HepG2 (cell line): ENCODE data around the gene PDE6C. TPM values are rescaled to one million over a fixed set of nuclear protein-coding genes. Genes with fewer than 3 reads are reported as not detected.

Experiments
- ATAC-seq: fragments of 200-7000 bp; cut with Tn5 transposase; 3 replicates; pipeline ENCODE4 v1.9.1; 2020; ENCODE audit warnings: mild to moderate bottlenecking, moderate library complexity
- BruUV-seq: library from RNA; stranded (reverse); fragments of 400-500 nt; replicated peaks from 2 replicates; lab custom pipeline; 2021; lab: Mats Ljungman, UMichigan
- CTCF ChIA-PET: fragments of 300-600 bp; formaldehyde crosslinking; extraction: SDS; loops from one replicate; lab custom pipeline; 2021; ENCODE audit warnings: low total read pairs, inconsistent platforms, low intra/inter-chr PET ratio; lab: Yijun Ruan, JAX
- POLR2A ChIA-PET: fragments of 350-600 bp; sonication (Branson Sonifier 250); formaldehyde crosslinking; loops from one replicate; lab custom pipeline; 2020; ENCODE audit warnings: antibody characterized with exemption, inconsistent platforms; lab: Yijun Ruan, JAX
- DNase-seq: peaks from one replicate; pipeline ENCODE4 v3.0.0-alpha.2; 2015; ENCODE audit warnings: low spot score
- FAIRE-seq: peaks from 3 replicates; lab custom pipeline; 2011; peaks lifted over from hg19 to GRCh38; lab: Jason Lieb, UNC
- H2AFZ ChIP-seq: one replicate; pipeline ENCODE4 v1.6.1; 2011; ENCODE audit warnings: low read length, inconsistent platforms
- H3K27ac ChIP-seq: fragments of 300-600 bp; 3 replicates; pipeline ENCODE4 v1.8.0; 2011; ENCODE audit warnings: mixed run types, mild to moderate bottlenecking, mixed read lengths, low read length, inconsistent platforms; ENCODE audit not compliant: insufficient read depth; ENCODE audit errors: extremely low read length
- H3K27me3 ChIP-seq, 2 experiments: fragments of 200-600 bp in 1 of 2; 2 replicates in 1 of 2; 3 replicates in 1 of 2; pipeline versions ENCODE4 v1.6.0 to v1.8.0; 2011; ENCODE audit warnings: low read length in 2 of 2, mild to moderate bottlenecking in 2 of 2, moderate library complexity in 2 of 2, inconsistent platforms in 1 of 2; ENCODE audit not compliant: insufficient read depth in 2 of 2, control insufficient read depth in 1 of 2
- H3K36me3 ChIP-seq, 2 experiments: fragments of 200-600 bp in 1 of 2; replicated peaks in 1 of 2; 2 replicates in 1 of 2; 3 replicates in 1 of 2; pipeline versions ENCODE4 v1.5.1 to v1.8.0; 2011; ENCODE audit warnings: low read length in 2 of 2, inconsistent platforms in 1 of 2; ENCODE audit not compliant: insufficient read depth in 2 of 2, control insufficient read depth in 1 of 2
- H3K4me1 ChIP-seq: 2 replicates; pipeline ENCODE4 v1.5.1; 2012; ENCODE audit warnings: low read length, inconsistent platforms; ENCODE audit not compliant: insufficient read depth
- H3K4me2 ChIP-seq: 2 replicates; pipeline ENCODE4 v1.6.0; 2011; ENCODE audit warnings: low read depth, low read length, inconsistent platforms
- H3K4me3 ChIP-seq, 3 experiments: fragments of 200-600 bp in 1 of 3; sonication (generic), shearing (Covaris generic) in 1 of 3; replicated peaks in 1 of 3; 2 replicates each; pipeline ENCODE4 v1.5.1; 2011 to 2016; ENCODE audit warnings: low read length in 3 of 3, inconsistent platforms in 2 of 3, low read depth in 2 of 3, mild to moderate bottlenecking in 2 of 3, control low read depth in 1 of 3, mixed read lengths in 1 of 3; ENCODE audit not compliant: insufficient read depth in 1 of 3
- H3K79me2 ChIP-seq: one replicate; pipeline ENCODE4 v1.6.1; 2011; ENCODE audit warnings: low read length, inconsistent platforms; ENCODE audit not compliant: insufficient read depth
- H3K9ac ChIP-seq: 2 replicates; pipeline ENCODE4 v1.6.0; 2011; ENCODE audit warnings: mild to moderate bottlenecking, low read depth, low read length, inconsistent platforms; ENCODE audit not compliant: insufficient read depth
- H3K9me3 ChIP-seq: 2 replicates; pipeline ENCODE4 v1.5.1; 2012; ENCODE audit warnings: mild to moderate bottlenecking, low read length
- H4K20me1 ChIP-seq: 2 replicates; pipeline ENCODE4 v1.6.0; 2011; ENCODE audit warnings: inconsistent platforms, mild to moderate bottlenecking, low read length, moderate library complexity; ENCODE audit not compliant: insufficient read depth
- GABPA ChIP-seq, 2 experiments: IDR thresholded peaks; 2 replicates each; pipeline ENCODE4 v1.6.1; 2011 to 2016; ENCODE audit warnings: low read depth in 2 of 2, low read length in 1 of 2, missing biosample characterization in 1 of 2, missing genetic modification characterization in 1 of 2
- MAFF ChIP-seq: IDR thresholded peaks from 2 replicates; pipeline ENCODE4 v1.6.1; 2011; ENCODE audit warnings: low read depth, low read length, improper control_type of control experiment
- MXI1 ChIP-seq: IDR thresholded peaks from 3 replicates; pipeline ENCODE4 v1.6.1; 2012; ENCODE audit warnings: low read depth, low read length, inconsistent platforms, borderline replicate concordance
- NCOA2 ChIP-seq: sonication (generic); formaldehyde crosslinking; IDR thresholded peaks from 2 replicates; pipeline ENCODE4 v1.8.0; 2022; ENCODE audit warnings: inconsistent platforms
- SALL1 ChIP-seq: sonication (generic); formaldehyde crosslinking; IDR thresholded peaks from 2 replicates; pipeline ENCODE4 v1.8.0; 2022; ENCODE audit warnings: mild to moderate bottlenecking, missing genetic modification reagents
- ZNF12 ChIP-seq: sonication (generic); formaldehyde crosslinking; IDR thresholded peaks from 2 replicates; pipeline ENCODE4 v1.5.0; 2020; ENCODE audit warnings: missing genetic modification reagents
- ZNF382 ChIP-seq: sonication (generic); formaldehyde crosslinking; IDR thresholded peaks from 2 replicates; pipeline ENCODE4 v1.5.0; 2020; ENCODE audit warnings: missing genetic modification reagents, mild to moderate bottlenecking, borderline replicate concordance
- WGBS: methylation state at CpG from one replicate; pipeline ENCODE4 v1.1.6; 2017; ENCODE audit warnings: low lambda C conversion rate; 5-methylcytosine and 5-hydroxymethylcytosine counted together
- in situ Hi-C: cut with HindIII; loops from 2 replicates; pipeline ENCODE4 v1.10.0; 2017; ENCODE audit warnings: low pct_unique_long_range_greater_than_20kb; ENCODE audit not compliant: extremely low pct_ligation_motif_present
- intact Hi-C: fragments of 100-400 bp; cut with micrococcal nuclease; formaldehyde crosslinking; loops from one replicate; pipeline ENCODE4 v1.10.0; 2022; ENCODE audit not compliant: unreplicated experiment
- polyA plus RNA-seq, 8 experiments: library from polyadenylated mRNA; depleted of rRNA in 3 of 8; stranded (reverse) in 7 of 8; unstranded in 1 of 8; fragments of >200 nt; fragmentation: Illumina TruSeq in 4 of 8; extraction: Trizol in 4 of 8; gene quantifications; 2 replicates each; pipeline versions ENCODE4 v1.2.1 to v1.2.3, GENCODE V29; 2011 to 2016; ENCODE audit warnings: low read depth in 4 of 8, missing spikeins in 1 of 8, mixed read lengths in 1 of 8; ENCODE audit not compliant: insufficient read depth in 1 of 8
- total RNA-seq, 5 experiments: library from RNA; depleted of rRNA; stranded (reverse); fragments of >200 nt; fragmentation: Illumina TruSeq; extraction: Trizol; gene quantifications; 2 replicates each; pipeline ENCODE4 v1.2.3, GENCODE V29; 2016; ENCODE audit warnings: low read depth in 1 of 5

PDE6C gene
- total and polyA plus RNA-seq, 2 of the 13 experiments (the other 11 are each of a cell fraction or from before 2014, with no cell fraction given): 0.64 TPM; not detected in 1

DNA sequence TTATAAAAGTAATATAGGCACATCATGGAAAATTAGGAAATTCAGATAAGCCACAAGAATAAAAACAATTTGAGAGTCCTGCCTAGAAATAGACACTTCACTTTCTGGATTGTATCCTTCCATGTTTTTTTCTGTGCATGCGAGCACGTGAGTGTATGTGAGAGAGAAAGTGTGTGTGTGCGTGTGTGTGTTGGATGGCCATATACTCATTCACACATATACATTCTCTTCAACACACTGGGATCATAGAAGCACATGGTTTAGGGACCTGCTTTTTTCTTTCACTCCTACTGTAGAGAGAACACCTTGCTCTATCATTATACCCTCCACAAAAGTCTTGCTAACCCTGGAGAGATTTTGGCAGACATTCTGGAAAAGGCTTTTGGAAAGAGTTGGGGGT is 38.4 kb upstream of the PDE6C start:
- no peak overlapping the region for H3K4me2 ChIP-seq
- H3K4me3 ChIP-seq: no peak overlapping the region
- POLR2A ChIA-PET: no interaction called here
- 53% methylated on average over 3 of the region's 3 CpGs for WGBS
- H2AFZ ChIP-seq: no peak overlapping the region
- intact Hi-C loops: no loop called here
- no peaks in the 10 kb centered on the region for H3K79me2 ChIP-seq
- CTCF ChIA-PET: no interaction called here
- DNase-seq: no peak
- H3K9me3 ChIP-seq: no peaks in the 10 kb centered on the region
- no peak overlapping the region for H3K9ac ChIP-seq
- peaks cover 13% of the 10 kb centered on the region for H3K4me1 ChIP-seq
- in situ Hi-C loops: no loop called here
- BruUV-seq: no TSS peak
- no peak for ATAC-seq
- H3K27me3 ChIP-seq: peaks cover 0 to 16% of the 10 kb centered on the region in 2 experiments; a peak in 4 of 5 replicates
- no peaks in the 10 kb centered on the region for H4K20me1 ChIP-seq
- TF ChIP-seq ZNF382 (CRISPR knock-in tag) (no peak), SALL1 (no peak), GABPA (IDR thresholded peaks at IDR 0.05; ENCODE audit: low read depth, low read length) (no peak), GABPA (CRISPR knock-in tag; IDR thresholded peaks at IDR 0.05; ENCODE audit: low read depth) (no peak), ZNF12 (CRISPR knock-in tag) (no peak), MXI1 (no peak)
- H3K36me3 ChIP-seq: no peaks in the 10 kb centered on the region
- H3K27ac ChIP-seq: no peak overlapping the region
- FAIRE-seq: no peak

- Histone ChIP-seq H3K27me3 (peaks cover 0 to 12% of the 10 kb centered on the region in 2 experiments; a peak in 4 of 5 replicates), H3K36me3 (no peaks in the 10 kb centered on the region), H3K9ac (no peak overlapping the region), H2AFZ (no peak overlapping the region), H3K4me3 (no peak overlapping the region), H3K4me1 (peaks cover 21% of the 10 kb centered on the region), H3K9me3 (no peaks in the 10 kb centered on the region), H3K4me2 (no peak overlapping the region), H3K79me2 (no peaks in the 10 kb centered on the region), H4K20me1 (no peaks in the 10 kb centered on the region), H3K27ac (no peak overlapping the region)
- FAIRE-seq: no peak
- DNase-seq: no peak
- ChIA-PET CTCF (no interaction called here), POLR2A (no interaction called here)
- no TSS peak for BruUV-seq
- 3% methylated on average over 3 of the region's 3 CpGs for WGBS
- in situ Hi-C loops: no loop called here
- no peak for ATAC-seq
- intact Hi-C loops: no loop called here
- TF ChIP-seq MAFF: 0 out of 2 replicates have a peak, but pooled peaks have one; percentile 6
- no peak for TF ChIP-seq NCOA2 (CRISPR knock-in tag)
Measured at GRCh38 chr10:93576888-93577287, 35.4 kb upstream of the PDE6C start.
